Hepatocyte (in vitro differentiated cells): ENCODE results near the gene FAM83D. TPM values are rescaled to one million over a fixed set of nuclear protein-coding genes. Genes with fewer than 3 reads are reported as not detected.

ENCODE experiments used
- DNase-seq: peaks from one replicate; pipeline ENCODE4 v3.0.0-alpha.2; 2016; ENCODE audit warnings: low spot score
- H2AFZ ChIP-seq: fragments of 200-600 bp; sonication (generic); 2 replicates; pipeline ENCODE4 v1.6.0; 2016; ENCODE audit warnings: antibody characterized with exemption, mild to moderate bottlenecking
- H3K27ac ChIP-seq: fragments of 200-600 bp; sonication (generic); 2 replicates; pipeline ENCODE4 v1.5.1; 2016; ENCODE audit warnings: mild to moderate bottlenecking
- H3K27me3 ChIP-seq: fragments of 200-600 bp; sonication (generic); 2 replicates; pipeline ENCODE4 v1.6.1; 2016
- H3K36me3 ChIP-seq: fragments of 200-600 bp; sonication (generic); replicated peaks from 2 replicates; pipeline ENCODE4 v1.5.1; 2016; ENCODE audit warnings: low read depth; ENCODE audit not compliant: insufficient read depth
- H3K4me1 ChIP-seq: fragments of 200-600 bp; sonication (generic); 2 replicates; pipeline ENCODE4 v1.5.1; 2016; ENCODE audit warnings: mild to moderate bottlenecking, moderate library complexity; ENCODE audit not compliant: insufficient read depth
- H3K4me2 ChIP-seq: fragments of 200-600 bp; sonication (generic); 2 replicates; pipeline ENCODE4 v1.6.0; 2016
- H3K4me3 ChIP-seq: fragments of 200-600 bp; sonication (generic); 2 replicates; pipeline ENCODE4 v1.5.1; 2016; ENCODE audit warnings: mild to moderate bottlenecking
- H3K79me2 ChIP-seq: fragments of 200-600 bp; sonication (generic); 2 replicates; pipeline ENCODE4 v1.6.0; 2017; ENCODE audit warnings: mild to moderate bottlenecking
- H3K9me2 ChIP-seq: fragments of 200-600 bp; sonication (generic); replicated peaks from 2 replicates; pipeline ENCODE4 v1.6.0; 2017; ENCODE audit warnings: mild to moderate bottlenecking; ENCODE audit not compliant: insufficient read depth
- H3K9me3 ChIP-seq: fragments of 200-600 bp; sonication (generic); 2 replicates; pipeline ENCODE4 v1.5.1; 2016; ENCODE audit warnings: low read depth, mild to moderate bottlenecking
- H4K20me1 ChIP-seq: fragments of 200-600 bp; sonication (generic); 2 replicates; pipeline ENCODE4 v1.6.0; 2016; ENCODE audit warnings: mild to moderate bottlenecking; ENCODE audit not compliant: insufficient read depth, poor library complexity, severe bottlenecking
- EZH2 ChIP-seq: fragments of 200-600 bp; sonication (generic); IDR thresholded peaks from 2 replicates; pipeline ENCODE4 v1.6.1; 2016; ENCODE audit warnings: antibody characterized with exemption, mild to moderate bottlenecking, borderline replicate concordance
- EZH2phosphoT487 ChIP-seq: fragments of 200-600 bp; sonication (generic); IDR thresholded peaks from one replicate; pipeline ENCODE4 v1.6.1; 2018; ENCODE audit warnings: antibody characterized with exemption, mild to moderate bottlenecking, low read depth, moderate library complexity; ENCODE audit not compliant: unreplicated experiment, severe bottlenecking
- WGBS: methylation state at CpG from one replicate; pipeline ENCODE4 v1.1.6; 2016; ENCODE audit warnings: low lambda C conversion rate; ENCODE audit errors: missing lambda C conversion rate; 5-methylcytosine and 5-hydroxymethylcytosine counted together
- polyA plus RNA-seq: library from polyadenylated mRNA; unstranded; fragments of >200 nt; fragmentation: Nextera tagmentation; extraction: Ambion mirVana; gene quantifications from 2 replicates; pipeline ENCODE4 v1.2.1, GENCODE V29; 2016
- total RNA-seq: library from RNA; depleted of rRNA; stranded (reverse); fragments of >200 nt; gene quantifications from 2 replicates; pipeline ENCODE4 v1.2.3, GENCODE V29; 2014
- TF ChIP-seq, protein P1 (sequence below): fragments of 200-600 bp; sonication (generic); IDR thresholded peaks from 2 replicates; pipeline ENCODE4 v1.5.1; 2016; ENCODE audit warnings: antibody characterized with exemption, mild to moderate bottlenecking; ENCODE audit not compliant: poor library complexity

Gene FAM83D
- total and polyA plus RNA-seq, 2 experiments from 2014 or later: 5.4 to 6.3 TPM

GRCh38 chr20:38935285-38935684 is 9.1 kb downstream of the FAM83D start:
- Histone ChIP-seq H3K79me2 (peaks cover 78% of the 10 kb centered on the region), H2AFZ (no peak overlapping the region), H3K4me3 (no peak overlapping the region), H4K20me1 (no peaks in the 10 kb centered on the region), H3K4me2 (no peak overlapping the region), H3K9me2 (no peaks in the 10 kb centered on the region), H3K4me1 (no peaks in the 10 kb centered on the region), H3K9me3 (no peaks in the 10 kb centered on the region), H3K36me3 (no peaks in the 10 kb centered on the region), H3K27ac (no peak overlapping the region), H3K27me3 (no peaks in the 10 kb centered on the region)
- WGBS: 63% methylated on average over 3 of the region's 3 CpGs
- TF ChIP-seq EZH2phosphoT487: no peak
- TF ChIP-seq EZH2: no peak
- TF ChIP-seq, protein P1, sequence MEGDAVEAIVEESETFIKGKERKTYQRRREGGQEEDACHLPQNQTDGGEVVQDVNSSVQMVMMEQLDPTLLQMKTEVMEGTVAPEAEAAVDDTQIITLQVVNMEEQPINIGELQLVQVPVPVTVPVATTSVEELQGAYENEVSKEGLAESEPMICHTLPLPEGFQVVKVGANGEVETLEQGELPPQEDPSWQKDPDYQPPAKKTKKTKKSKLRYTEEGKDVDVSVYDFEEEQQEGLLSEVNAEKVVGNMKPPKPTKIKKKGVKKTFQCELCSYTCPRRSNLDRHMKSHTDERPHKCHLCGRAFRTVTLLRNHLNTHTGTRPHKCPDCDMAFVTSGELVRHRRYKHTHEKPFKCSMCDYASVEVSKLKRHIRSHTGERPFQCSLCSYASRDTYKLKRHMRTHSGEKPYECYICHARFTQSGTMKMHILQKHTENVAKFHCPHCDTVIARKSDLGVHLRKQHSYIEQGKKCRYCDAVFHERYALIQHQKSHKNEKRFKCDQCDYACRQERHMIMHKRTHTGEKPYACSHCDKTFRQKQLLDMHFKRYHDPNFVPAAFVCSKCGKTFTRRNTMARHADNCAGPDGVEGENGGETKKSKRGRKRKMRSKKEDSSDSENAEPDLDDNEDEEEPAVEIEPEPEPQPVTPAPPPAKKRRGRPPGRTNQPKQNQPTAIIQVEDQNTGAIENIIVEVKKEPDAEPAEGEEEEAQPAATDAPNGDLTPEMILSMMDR: peak; percentile 18
- no peak for DNase-seq

- H3K9me2 ChIP-seq: no peaks in the 10 kb centered on the region
- no peaks in the 10 kb centered on the region for H3K9me3 ChIP-seq
- H3K27me3 ChIP-seq: no peaks in the 10 kb centered on the region
- peaks cover 71% of the 10 kb centered on the region for H3K79me2 ChIP-seq
- no peak overlapping the region for H3K27ac ChIP-seq
- TF ChIP-seq EZH2phosphoT487: no peak
- TF ChIP-seq, protein P1: no peak
- TF ChIP-seq EZH2: no peak
- no peak overlapping the region for H3K4me2 ChIP-seq
- H3K36me3 ChIP-seq: no peaks in the 10 kb centered on the region
- H4K20me1 ChIP-seq: no peaks in the 10 kb centered on the region
- 93% methylated on average over 5 of the region's 5 CpGs for WGBS
- no peaks in the 10 kb centered on the region for H3K4me1 ChIP-seq
- no peak overlapping the region for H2AFZ ChIP-seq
- H3K4me3 ChIP-seq: no peak overlapping the region
- no peak for DNase-seq
Measured at GRCh38 chr20:38935967-38936407, 9.8 kb downstream of the FAM83D start.

DNA sequence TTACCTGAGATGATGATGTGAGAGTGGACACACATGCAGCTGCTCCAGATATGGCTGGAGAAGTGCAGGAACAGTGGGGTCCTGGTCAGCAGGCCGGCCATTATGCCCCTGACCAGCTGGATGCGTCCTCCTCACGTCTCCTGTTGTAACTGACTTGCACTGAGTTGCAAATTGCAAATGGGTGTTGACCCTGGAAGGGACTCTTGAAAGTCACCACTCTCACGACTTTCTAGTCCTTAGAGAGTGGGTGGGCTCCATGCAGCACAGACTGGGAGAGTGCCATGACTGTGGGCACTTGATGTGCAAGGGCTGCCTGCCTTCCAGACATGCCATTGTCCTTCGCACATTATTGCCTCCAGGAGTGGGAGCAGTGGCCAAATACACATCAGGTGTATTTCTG is 10.8 kb downstream of the FAM83D start:
- Histone ChIP-seq H3K79me2 (peaks cover 61% of the 10 kb centered on the region), H3K9me2 (no peaks in the 10 kb centered on the region), H3K4me1 (no peaks in the 10 kb centered on the region), H2AFZ (no peak overlapping the region), H3K27me3 (no peaks in the 10 kb centered on the region), H4K20me1 (no peaks in the 10 kb centered on the region), H3K4me2 (no peak overlapping the region), H3K4me3 (no peak overlapping the region), H3K36me3 (no peaks in the 10 kb centered on the region), H3K27ac (no peak overlapping the region), H3K9me3 (no peaks in the 10 kb centered on the region)
- 96% methylated on average over 5 of the region's 5 CpGs for whole genome bisulfite sequencing
- DNase-seq: no peak
- TF ChIP-seq EZH2: no peak
- TF ChIP-seq EZH2phosphoT487: no peak
- TF ChIP-seq, protein P1: no peak
